GM12801 (cell line): ENCODE data around the gene RAB35.

Experiments used
- TF ChIP-seq, protein P1 (sequence below): IDR thresholded peaks from one replicate; pipeline ENCODE4 v1.5.1; 2011; ENCODE audit warnings: control low read depth; ENCODE audit not compliant: insufficient read length; ENCODE audit errors: extremely low read depth

The RAB35 gene

DNA sequence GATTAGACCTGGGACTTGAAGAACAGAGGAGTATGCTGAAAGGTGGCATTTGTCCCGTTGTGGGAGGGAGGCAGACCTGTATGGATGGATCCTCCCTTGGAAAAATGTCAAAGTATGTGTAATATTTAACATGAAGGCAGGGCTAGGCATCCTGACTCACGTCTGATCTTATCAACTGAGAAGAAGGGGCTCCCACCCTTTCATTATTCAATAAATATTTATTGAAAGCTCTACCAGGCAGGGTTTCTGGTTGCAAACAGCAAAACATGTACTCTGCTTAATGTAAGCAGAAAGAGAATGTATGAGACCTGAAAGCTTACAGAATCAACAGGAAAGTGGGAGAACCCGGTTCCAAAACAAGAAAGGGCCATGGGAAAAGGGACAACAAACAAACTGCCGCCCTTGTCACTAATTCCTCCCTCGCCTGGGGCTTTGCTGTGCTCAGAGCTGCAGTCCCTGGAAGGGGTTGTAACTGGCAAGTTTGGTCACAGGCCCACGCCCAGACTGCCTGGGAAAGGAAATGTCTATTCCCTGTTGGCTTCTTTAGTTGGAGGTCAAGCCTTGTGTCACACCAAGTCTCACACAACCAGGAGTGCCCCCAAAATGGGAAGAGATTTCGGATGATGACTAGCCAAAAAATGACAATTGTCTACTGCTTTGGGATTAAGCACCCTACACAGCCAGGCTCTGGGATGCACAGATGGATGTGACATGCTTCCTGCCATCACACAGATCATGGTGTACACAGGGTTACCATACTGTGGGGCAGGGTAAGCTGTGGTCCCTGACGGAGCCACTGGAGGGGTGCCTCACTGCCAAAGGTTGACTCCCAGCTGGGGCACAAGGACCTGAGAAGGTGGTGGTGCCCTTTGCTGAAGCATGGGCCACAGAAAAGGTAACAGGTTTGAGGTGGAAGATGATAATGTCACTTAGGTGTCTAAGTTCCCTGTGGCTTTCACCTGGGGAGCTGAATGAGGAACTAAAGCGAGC, 36.8 kb downstream of the RAB35 start:
- TF ChIP-seq, protein P1, sequence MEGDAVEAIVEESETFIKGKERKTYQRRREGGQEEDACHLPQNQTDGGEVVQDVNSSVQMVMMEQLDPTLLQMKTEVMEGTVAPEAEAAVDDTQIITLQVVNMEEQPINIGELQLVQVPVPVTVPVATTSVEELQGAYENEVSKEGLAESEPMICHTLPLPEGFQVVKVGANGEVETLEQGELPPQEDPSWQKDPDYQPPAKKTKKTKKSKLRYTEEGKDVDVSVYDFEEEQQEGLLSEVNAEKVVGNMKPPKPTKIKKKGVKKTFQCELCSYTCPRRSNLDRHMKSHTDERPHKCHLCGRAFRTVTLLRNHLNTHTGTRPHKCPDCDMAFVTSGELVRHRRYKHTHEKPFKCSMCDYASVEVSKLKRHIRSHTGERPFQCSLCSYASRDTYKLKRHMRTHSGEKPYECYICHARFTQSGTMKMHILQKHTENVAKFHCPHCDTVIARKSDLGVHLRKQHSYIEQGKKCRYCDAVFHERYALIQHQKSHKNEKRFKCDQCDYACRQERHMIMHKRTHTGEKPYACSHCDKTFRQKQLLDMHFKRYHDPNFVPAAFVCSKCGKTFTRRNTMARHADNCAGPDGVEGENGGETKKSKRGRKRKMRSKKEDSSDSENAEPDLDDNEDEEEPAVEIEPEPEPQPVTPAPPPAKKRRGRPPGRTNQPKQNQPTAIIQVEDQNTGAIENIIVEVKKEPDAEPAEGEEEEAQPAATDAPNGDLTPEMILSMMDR, result no peak

DNA sequence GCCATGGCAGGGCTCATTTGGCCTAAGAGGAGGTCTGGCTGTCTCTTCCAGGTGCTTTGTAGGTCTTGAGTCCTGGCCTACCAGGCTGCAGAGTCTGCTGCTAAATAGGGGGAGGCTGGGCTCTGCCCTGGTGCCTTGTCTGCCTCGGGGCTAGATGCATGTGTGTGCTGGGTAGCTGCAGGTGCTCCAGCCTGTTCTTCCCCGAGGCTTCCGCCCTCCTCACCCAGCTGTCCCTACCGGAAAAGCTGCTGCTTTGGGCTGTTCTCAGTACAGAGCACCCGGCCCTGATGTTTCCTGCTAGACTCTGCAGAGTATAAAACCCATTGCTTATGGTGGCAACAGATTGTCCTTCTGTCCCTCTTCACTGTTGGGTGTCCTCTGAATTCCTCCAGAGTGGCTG, 37.7 kb downstream of the RAB35 start:
- TF ChIP-seq, protein P1, result no peak

DNA sequence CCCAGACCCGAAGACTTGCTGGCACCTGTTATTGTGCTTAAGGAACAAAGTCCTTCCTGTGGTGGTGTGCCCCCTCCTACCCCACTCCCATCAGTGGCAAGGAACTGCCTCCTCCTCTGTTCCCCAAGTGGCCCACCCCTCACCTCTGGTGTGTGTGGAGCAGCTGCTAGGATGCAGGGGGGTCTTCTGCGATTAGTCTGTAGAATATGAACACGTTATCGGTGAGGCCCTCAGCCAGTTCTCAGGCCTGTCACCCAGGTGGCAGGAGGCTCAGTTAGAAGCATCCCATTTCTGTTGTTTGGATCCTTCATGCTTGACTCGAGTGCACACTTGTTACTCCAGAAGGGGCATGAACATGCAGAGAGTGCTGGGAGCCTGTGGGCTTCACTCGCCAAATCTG, 39.3 kb downstream of the RAB35 start:
- TF ChIP-seq, protein P1, result no peak

DNA sequence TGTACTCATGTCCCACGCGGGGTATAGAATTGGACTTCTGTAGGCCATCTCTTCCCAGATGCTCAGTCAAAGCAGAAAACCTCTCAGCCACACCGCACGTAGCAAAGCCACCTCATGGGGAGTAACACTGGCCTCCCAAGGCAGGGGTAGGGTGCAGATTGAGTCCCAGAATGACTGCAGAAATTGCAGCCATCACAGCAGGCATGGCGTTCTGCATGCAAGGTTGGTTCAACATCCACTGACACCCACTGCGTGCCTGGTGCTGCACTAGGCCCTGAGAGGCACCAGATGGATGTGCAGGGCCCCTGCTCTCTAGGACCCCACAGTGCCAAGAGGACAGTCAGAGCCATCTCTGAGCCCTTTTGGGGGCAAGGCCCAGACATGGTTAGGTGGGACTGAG, 39.9 kb downstream of the RAB35 start:
- TF ChIP-seq, protein P1, result no peak

DNA sequence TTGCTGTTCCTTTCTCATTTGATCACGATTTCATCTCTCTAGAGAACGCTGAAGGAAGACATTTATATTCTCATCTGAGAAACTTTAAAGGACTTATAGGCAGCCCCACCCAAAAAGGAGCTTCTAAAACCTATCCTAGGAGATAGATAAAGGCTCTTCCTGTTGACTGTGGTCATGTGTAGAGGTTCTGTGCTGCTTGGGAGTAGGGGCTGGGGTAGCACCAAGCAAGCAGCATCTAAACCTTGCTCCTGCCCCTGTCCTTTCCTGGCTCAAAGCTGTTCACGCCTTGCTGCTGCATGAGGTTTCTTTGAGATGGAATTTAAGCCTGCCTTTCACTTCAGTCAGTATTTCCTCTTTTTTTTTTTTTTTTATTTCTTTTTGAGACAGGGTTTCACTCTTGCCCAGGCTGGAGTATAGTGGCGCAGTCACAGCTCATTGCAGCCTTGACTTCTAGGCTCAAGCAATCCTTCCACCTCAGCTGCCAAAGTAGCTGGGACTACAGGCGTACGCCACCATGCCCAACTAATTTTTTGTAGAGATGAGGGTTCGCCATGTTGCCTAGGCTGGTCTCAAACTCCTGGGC, 41.4 kb downstream of the RAB35 start:
- TF ChIP-seq, protein P1, result no peak

DNA sequence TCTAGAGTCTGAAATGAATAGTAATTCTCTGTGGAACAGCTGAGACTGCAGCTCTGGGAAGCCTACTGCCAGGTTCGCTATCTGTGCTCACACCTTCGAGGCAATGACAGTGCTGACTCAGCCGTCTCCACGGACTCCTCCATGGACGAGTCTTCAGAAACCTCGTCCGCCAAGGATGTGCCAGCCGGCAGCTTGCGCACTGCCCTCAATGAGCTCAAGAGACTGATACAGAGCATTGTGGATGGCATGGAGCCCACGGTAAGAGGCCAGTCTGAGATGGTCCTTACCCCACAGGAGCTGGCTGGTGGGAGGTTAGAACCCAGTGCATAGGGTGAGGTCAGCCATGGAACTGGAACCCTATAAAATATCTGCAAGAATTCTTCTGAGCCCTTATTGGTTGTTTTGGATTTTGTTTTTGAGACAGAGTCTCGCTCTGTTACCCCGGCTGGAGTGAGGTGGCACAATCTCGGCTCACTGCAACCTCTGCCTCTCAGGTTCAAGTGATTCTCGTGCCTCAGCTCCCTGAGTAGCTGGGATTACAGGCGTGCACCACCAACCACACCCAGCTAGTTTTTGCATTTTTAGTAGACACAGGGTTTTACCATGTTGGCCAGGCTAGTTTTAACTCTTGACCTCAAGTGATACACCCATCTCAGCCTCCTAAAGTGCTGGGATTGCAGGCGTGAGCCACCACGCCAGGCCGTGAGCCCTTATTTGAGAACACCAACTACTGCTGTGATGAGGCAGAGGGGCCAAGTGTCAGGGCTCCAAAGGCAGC, 43.9 kb downstream of the RAB35 start:
- TF ChIP-seq, protein P1, result no peak

DNA sequence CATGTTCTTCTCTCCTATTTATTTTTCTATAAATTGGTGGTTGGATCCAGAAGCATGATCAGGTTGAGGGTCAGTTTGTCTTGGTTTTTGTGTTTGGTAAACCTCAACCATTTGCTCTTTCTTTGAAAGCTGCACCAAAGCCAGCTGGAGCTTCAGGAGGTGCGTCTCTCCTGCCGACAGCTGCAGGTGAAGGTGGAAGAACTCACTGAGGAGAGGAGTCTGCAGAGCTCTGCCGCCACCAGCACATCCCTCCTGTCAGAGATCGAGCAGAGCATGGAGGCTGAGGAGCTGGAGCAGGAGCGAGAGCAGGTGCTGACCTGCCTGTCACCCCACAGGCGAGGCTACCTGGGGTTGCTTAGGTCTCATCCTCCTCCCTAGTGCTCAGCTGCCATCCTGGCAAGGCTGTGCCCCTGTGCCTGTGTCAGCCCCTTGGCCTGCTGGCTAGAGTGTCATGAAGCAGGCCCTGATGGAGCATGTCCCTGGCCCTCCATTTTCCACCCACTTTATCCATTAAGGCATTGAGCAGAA, 45.0 kb downstream of the RAB35 start:
- TF ChIP-seq, protein P1, result no peak
